Transverse colon (tissue), 4 donors: ENCODE measurements around the gene GRIA4.

Source experiments
- CTCF ChIP-seq, 5 experiments: fragments of 200-600 bp in 3 of 5; fragments of 450-650 bp in 2 of 5; sonication (generic) in 3 of 5; IDR thresholded peaks; 1 replicate in 2 of 5; 2 replicates in 3 of 5; pipeline ENCODE4 v1.5.1; 2016 to 2017; ENCODE audit warnings: antibody characterized with exemption in 5 of 5, inconsistent platforms in 3 of 5, mild to moderate bottlenecking in 2 of 5, moderate library complexity in 1 of 5
- EP300 ChIP-seq: sonication (generic); formaldehyde crosslinking; IDR thresholded peaks from one replicate; pipeline ENCODE4 v1.6.1; 2017; ENCODE audit warnings: antibody characterized with exemption, low read depth
- POLR2A ChIP-seq: fragments of 450-650 bp; IDR thresholded peaks from one replicate; pipeline ENCODE4 v1.6.1; 2016; ENCODE audit warnings: antibody characterized with exemption, mild to moderate bottlenecking, moderate library complexity
- POLR2AphosphoS5 ChIP-seq, 3 donors: sonication (generic); formaldehyde crosslinking; IDR thresholded peaks; one replicate each; pipeline ENCODE4 v1.6.1; 2016; ENCODE audit warnings: antibody characterized with exemption in 3 of 3

- no peak for TF ChIP-seq POLR2A
- TF ChIP-seq POLR2AphosphoS5 (IDR thresholded peaks at IDR 0.05): no peak
- no peak for TF ChIP-seq CTCF (IDR thresholded peaks at IDR 0.05)
- TF ChIP-seq EP300: no peak
These were observed 358.3 kb downstream of the GRIA4 start for GRCh38 chr11:105968021-105968697.
